ENCODE measurements around the gene PLD5. TPM values are rescaled to one million over a fixed set of nuclear protein-coding genes. Genes with fewer than 3 reads are reported as not detected.
"Not testable (repeated sequence)": the region's sequence is repeated elsewhere in the genome, so short reads cannot be mapped to it uniquely, and the experiment has no call there.

Gene PLD5
- polyA plus RNA-seq, 3 donors = 0.03 to 0.22 (median 0.14) TPM

DNA sequence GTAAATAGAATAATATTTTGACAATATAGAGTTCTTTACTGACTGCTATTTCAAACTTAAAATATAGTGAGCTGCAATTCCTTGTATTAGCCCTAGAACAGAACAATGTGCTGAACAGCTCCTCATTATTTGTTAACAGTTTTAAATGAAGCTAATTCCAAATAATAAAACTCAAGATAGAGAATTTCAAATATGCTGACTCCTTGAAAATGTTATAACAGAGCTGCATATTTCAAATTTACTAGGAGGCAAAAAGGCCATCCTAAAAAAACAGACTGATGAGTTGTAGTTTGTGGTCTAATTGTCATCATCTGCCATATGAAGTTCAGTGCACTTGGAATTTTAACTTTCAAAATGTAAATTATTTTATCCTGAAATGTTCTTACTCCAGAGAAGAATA lies 197.1 kb downstream of the PLD5 start:
- not testable (repeated sequence) for H3K27ac ChIP-seq (ENCODE audit: low read depth, low read length)

GRCh38 chr1:242321981-242322380 lies 202.5 kb downstream of the PLD5 start:
- not testable (repeated sequence) for H3K27ac ChIP-seq (ENCODE audit: low read depth, low read length)
- 48 to 74% (median 73%) methylated on average over 7 of the region's 7 CpGs for WGBS, 3 donors

- 72 to 82% (median 82%) methylated on average over 10 of the region's 10 CpGs for WGBS, 3 donors
- no peak overlapping the region for H3K27ac ChIP-seq (ENCODE audit: low read depth, low read length)
Observed at GRCh38 chr1:242318140-242318539, 206.4 kb downstream of the PLD5 start.

DNA sequence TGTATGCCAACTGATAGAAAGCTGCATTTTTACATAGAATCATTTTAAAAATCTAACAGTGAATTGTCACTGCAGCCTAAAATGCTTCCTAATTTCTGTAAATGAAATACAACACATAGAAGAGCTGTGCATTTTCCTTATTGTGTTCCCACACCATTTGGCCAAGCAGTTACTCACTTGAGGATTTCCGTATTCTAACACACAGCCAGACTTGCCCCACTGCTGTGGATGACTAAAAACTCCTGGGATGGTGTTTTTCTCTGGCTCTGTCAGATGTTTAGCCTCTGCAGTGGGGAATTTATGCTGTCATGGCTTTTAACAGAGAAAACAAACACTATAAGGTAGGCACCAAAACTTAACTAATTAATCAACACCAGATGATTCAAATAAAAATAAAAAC lies 209.6 kb downstream of the PLD5 start:
- 53 to 69% (median 63%) methylated on average over 1 of the region's 1 CpG for WGBS, 3 donors
- not testable (repeated sequence) for H3K27ac ChIP-seq (ENCODE audit: low read depth, low read length)

GRCh38 chr1:242314085-242314649 lies 210.3 kb downstream of the PLD5 start:
- H3K27ac ChIP-seq (ENCODE audit: low read depth, low read length) = not testable (repeated sequence)
- 44 to 61% (median 59%) methylated on average over 3 of the region's 3 CpGs for WGBS, 3 donors

DNA sequence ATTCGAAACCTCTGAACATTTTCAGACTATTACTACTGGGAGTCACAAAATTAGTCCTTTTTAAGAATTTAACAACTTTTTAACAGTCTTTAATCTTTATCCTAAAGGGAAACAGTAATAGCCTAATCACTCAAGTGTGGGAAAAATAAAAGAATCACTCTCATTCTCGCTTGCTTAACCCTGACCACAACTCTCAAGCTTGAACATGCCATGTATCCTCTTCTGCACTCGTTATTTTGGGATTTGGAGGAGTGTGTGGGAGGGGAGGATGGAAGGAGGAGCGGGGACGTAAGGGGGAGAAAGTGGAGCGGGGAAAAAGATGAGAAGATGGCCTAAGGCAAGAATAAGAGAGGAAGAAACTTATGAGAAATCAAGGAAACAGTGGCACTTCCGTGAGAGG lies 215.8 kb downstream of the PLD5 start:
- not testable (repeated sequence) for H3K27ac ChIP-seq (ENCODE audit: low read depth, low read length)
- WGBS, 3 donors = 48 to 62% (median 48%) methylated on average over 6 to 7 of the region's 7 CpGs

GRCh38 chr1:242293781-242294180 lies 230.7 kb downstream of the PLD5 start:
- not testable (repeated sequence) for H3K27ac ChIP-seq (ENCODE audit: low read depth, low read length)
- WGBS, 3 donors = 79 to 94% (median 89%) methylated on average over 1 of the region's 1 CpG

GRCh38 chr1:242288067-242288466 lies 236.4 kb downstream of the PLD5 start:
- WGBS, 3 donors = 73 to 82% (median 82%) methylated on average over 3 of the region's 3 CpGs
- H3K27ac ChIP-seq (ENCODE audit: low read depth, low read length) = not testable (repeated sequence)

- not testable (repeated sequence) for H3K27ac ChIP-seq (ENCODE audit: low read depth, low read length)
- 43 to 53% (median 50%) methylated on average over 5 of the region's 5 CpGs for WGBS, 3 donors
Observed at GRCh38 chr1:242282758-242283485, 241.6 kb downstream of the PLD5 start.

DNA sequence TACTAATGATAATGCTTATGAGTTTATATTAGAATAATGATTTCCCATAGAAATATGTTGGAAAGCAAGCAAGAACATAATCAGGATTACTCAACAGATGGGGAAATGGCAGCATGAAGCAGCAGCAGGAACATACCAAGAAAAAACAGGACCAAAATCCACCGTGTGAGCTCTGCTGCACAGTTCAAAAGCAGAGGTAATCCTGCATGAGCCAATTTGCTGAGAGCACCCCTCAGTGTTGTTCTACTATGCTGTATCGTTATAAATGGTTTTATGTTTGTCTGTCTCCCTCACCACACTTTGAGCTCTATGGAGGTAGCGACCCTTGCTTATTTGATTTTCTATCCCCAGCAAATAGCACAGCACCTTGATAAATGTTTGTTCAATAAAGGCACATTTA lies 246.1 kb downstream of the PLD5 start:
- H3K27ac ChIP-seq (ENCODE audit: low read depth, low read length) = not testable (repeated sequence)
- WGBS, 3 donors = 50 to 75% (median 72%) methylated on average over 3 of the region's 3 CpGs

- H3K27ac ChIP-seq (ENCODE audit: low read depth, low read length) = not testable (repeated sequence)
- WGBS, 3 donors = 79 to 86% (median 83%) methylated on average over 6 of the region's 6 CpGs
Observed at GRCh38 chr1:242276769-242277168, 247.7 kb downstream of the PLD5 start.

DNA sequence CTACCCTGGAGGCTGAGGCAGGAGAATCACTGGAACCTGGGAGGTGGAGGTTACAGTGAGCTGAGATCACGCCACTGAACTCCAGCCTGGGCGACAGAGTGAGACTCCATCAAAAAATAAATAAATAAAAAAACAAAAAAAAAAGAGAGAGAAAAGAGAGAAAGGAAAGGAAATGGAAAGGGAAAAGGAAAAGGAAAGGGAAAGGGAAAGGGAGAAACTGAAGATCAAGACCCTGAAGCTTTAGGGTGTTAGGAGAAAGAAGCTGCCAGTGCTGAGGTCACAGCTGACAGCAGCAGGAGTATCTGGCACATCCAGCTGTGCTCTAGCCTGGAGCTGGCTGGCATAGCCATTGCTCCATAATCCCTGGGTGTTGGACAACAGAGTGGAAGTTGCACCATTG lies 257.5 kb downstream of the PLD5 start:
- not testable (repeated sequence) for H3K27ac ChIP-seq (ENCODE audit: low read depth, low read length)
- 80 to 86% (median 85%) methylated on average over 2 of the region's 2 CpGs for WGBS, 3 donors

- 50 to 64% (median 59%) methylated on average over 6 of the region's 7 CpGs for WGBS, 3 donors
- not testable (repeated sequence) for H3K27ac ChIP-seq (ENCODE audit: low read depth, low read length)
Observed at GRCh38 chr1:242264419-242264818, 260.1 kb downstream of the PLD5 start.

DNA sequence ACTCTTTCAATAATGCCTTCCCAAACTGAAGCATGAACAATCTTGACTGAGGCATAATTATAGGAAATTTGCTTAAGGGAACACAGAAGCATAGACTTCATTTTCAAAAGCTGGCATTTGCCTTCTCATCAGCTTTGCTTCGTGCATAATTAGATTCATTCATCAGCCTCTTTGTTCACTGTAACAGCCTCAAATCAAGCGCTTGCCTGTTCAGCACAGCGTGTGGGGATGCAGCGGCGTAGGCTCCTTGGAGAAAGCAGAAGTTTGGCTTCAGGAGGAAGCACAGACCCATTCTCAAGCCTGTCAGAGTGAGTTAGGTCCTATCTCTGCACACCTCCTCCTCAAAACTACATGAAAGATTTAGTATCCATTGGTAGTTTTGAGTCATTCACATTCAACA lies 279.2 kb downstream of the PLD5 start:
- 63 to 70% (median 63%) methylated on average over 5 of the region's 5 CpGs for WGBS, 3 donors

GRCh38 chr1:242243472-242243871 lies 281.0 kb downstream of the PLD5 start:
- 25 to 52% (median 28%) methylated on average over 1 of the region's 1 CpG for WGBS, 3 donors
- no peak overlapping the region for H3K27ac ChIP-seq (ENCODE audit: low read depth, low read length)

More for the DNA sequence above, 279.2 kb downstream of the PLD5 start:
- no peak overlapping the region for H3K27ac ChIP-seq (ENCODE audit: low read depth, low read length)

DNA sequence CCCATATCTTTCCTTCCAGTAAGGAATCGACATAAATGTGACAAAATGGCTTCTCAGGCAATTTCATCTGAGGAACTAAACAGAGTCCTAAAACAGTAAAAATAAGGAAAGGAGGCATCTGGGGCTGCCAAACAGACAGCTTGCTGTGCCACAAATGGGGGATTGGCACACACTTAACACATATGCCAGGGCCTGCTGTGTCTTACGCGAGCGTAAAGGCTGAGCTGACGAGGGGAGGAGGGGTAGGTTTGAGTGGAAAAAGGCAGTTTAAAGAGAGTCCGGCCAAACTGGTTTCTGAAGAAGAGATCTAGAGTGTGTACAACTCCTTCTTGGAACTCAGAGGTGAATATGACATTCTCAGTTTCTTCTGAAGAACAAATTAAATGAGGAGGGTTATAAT lies 281.5 kb downstream of the PLD5 start:
- WGBS, 3 donors = 79 to 85% (median 79%) methylated on average over 6 of the region's 6 CpGs
- H3K27ac ChIP-seq (ENCODE audit: low read depth, low read length) = no peak overlapping the region

- no peak overlapping the region for H3K27ac ChIP-seq (ENCODE audit: low read depth, low read length)
- WGBS, 3 donors = 51 to 92% (median 77%) methylated on average over 6 of the region's 6 CpGs
Observed at GRCh38 chr1:242241936-242242335, 282.6 kb downstream of the PLD5 start.

GRCh38 chr1:242240691-242241090 lies 283.8 kb downstream of the PLD5 start:
- no peak overlapping the region for H3K27ac ChIP-seq (ENCODE audit: low read depth, low read length)
- WGBS, 3 donors = 64 to 84% (median 81%) methylated on average over 6 of the region's 6 CpGs

DNA sequence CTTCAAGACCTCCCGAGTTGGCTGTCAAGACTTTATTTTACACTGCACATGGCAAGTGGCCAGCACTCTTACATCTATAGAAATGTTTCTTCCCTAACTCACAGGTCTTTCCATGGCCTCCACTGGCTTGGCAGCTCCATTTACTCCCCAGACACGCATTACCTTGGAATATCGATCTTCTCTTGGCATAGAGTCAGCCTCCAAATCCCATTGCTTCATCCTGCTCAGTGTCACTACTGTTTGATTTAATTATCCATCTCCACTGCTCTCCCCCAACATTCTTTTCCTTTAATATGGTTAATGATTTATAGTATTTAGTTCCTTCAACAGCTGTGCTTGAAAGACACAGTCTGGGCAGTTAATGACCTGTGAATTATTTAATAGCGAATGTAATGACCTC lies 284.4 kb downstream of the PLD5 start:
- H3K27ac ChIP-seq (ENCODE audit: low read depth, low read length) = no peak overlapping the region
- WGBS, 3 donors = 18 to 62% (median 62%) methylated on average over 4 of the region's 4 CpGs

DNA sequence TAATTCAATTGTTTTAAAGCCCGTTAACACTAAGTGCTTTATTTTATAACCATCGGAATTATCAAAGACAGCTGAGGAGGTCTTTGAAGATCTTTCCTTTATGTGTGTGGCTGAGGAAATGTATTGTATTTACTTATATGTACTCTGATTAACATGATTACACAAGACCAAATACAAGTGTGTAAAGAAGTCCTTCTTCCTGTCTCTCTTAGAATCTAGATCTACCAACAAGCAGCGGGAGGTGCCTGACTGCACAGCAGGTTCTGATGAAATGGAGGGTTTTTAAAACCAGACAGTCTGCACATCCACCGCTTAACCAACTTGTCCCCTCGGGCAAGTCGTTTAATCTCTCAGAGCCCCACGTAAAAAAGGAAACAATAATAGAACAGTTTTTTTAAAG lies 285.1 kb downstream of the PLD5 start:
- 64 to 89% (median 81%) methylated on average over 7 of the region's 7 CpGs for WGBS, 3 donors
- H3K27ac ChIP-seq (ENCODE audit: low read depth, low read length) = no peak overlapping the region
